Stimulated activated CD4-positive, alpha-beta T cell treated with anti-CD3 and anti-CD28 coated beads, Interleukin-2, amount 100 ng/mL, for 48 hours (primary cell): Measurements from ENCODE around the gene RWDD4.
"Not testable (repeated sequence)": the region's sequence is repeated elsewhere in the genome, so short reads cannot be mapped to it uniquely, and the experiment has no call there.

Source experiments
- DNase-seq, 2 donors: peaks; one replicate each; pipeline ENCODE4 v3.0.0-alpha.2; 2020

Gene RWDD4

DNA sequence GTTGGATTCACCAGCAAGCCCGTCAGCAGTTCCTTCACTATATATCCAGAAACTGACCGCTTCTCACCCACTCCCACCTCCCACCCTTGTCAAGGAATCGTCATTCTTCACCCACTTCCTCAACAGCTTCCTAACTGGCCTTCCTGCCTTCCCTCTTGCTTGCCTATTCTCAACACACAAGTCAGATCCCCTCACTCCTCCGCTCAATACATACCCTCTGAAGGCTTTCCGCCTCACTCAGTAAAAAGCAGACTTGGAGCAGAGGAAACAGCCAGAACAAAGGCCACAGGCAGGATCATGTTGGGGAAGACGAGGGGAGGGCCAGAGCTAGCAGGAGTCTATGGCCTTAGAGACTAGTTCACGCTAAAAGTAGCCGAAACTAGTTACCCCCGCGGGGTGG lies 23.7 kb downstream of the RWDD4 start:
- DNase-seq = no peak

DNA sequence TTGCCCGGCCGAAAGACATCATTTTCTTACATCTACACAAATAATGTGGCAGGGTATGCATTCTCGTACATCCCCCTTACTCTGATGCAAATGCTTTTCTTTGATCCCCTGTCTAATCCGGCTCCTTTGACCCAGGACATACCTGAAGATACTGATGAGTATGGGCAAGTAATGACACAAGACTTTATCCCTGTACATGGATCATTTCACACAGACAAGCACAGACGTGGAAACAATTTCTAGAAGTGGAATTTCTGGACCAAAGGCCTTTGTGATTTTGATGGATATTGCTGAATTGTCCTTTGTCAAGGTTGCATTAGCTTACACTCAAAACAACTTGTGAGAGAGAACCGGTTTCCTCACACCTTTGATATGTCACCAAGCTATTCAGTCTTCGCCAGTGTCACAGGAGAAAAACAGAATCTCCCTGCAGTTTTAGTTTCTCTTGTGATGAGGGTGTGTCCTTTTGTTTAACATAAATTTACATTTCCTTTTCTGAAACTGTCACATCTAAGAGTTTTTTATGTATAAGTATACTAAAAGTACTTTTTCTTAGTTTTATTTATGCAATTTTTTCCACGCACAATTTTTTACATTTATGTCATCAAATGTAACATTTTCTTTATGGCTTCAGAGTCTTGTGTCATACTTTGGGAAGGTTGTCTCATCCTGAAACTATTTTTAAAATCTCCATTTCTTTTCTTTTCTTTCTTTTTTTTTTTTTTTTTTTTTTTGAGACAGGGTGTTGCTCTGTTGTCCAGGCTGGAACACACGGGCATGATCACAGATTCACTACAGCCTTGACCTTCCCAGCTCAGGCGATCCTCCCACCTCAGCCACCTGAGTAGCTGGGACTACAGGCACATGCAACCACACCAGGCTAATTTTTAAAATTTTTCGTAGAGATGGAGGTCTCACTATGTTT lies 25.2 kb downstream of the RWDD4 start:
- no peak for DNase-seq

DNA sequence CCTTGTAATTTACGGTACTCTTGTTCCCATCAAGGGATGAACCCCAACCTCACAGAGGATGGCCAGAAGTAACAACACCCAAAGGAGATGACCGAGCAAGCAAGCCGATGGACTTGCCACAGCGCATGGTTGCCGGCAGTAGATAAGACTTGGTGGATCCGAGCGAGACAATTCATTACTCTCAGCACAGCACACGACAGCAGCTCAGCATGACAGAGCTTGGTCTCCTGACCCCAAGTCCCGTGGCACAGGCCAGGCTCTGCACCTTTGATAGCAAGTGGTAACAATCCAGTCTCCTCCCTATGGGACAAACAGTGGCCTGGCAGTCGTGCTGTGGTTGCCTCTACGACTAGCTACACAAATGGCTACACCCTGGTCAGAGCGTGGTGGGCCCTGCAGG lies 26.3 kb downstream of the RWDD4 start:
- no peak for DNase-seq

DNA sequence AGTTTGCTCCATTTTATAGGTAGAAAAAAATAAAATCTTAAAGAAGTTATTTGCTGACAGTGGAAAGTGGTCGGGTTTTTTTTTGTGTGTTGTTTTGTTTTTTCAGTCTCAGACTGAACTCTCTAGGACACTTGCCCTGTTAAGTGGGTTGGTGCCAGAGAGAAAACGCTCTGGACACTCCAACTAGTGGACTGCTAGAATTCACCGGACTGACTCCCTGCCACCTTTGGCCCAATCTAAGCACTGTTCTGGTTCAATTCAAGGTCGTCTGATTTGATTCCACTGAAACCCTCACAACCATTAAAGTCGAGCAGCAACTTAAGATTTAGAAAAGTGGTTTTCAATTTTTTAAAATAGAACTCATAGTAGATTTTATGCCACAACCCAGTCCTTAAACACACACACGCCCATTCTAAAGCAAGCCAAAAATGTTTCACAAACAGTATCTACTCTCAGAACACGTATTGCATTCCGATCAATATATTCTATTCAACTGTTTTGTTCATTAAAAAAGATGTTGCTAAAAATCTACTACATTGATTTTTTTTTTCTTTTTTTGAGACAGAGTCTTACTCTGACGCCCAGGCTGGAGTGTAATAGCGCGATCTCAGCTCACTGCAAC lies 27.3 kb downstream of the RWDD4 start:
- no peak for DNase-seq

DNA sequence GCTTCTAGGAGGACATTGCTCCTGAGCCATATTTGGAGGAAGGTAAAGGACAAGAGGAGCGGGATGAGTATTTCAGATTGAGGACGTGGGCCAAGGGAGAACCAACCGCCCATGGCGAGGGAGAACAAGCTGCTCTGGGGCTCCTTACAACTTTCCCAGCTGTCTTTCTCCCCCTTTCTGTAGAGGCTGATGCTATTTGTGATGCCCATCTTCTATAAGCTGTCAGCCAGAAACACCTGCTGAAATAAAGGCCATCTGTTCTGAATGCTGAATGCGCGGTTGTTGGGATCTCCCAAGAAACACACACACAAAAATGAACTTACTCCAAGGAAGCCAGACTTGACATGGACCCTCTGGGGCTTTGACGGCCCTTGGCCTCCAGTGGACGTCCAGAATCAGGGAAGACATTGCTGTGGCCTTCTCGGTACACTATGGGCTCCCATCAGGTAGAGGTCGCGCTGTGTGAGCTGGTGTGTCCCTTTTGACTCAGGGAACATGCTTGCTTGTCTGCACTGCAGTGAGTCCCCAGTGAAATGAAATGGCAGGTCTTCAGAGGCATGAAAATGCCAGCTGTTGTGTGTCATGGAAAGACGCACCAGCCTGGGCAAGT lies 30.9 kb downstream of the RWDD4 start:
- no peak for DNase-seq

DNA sequence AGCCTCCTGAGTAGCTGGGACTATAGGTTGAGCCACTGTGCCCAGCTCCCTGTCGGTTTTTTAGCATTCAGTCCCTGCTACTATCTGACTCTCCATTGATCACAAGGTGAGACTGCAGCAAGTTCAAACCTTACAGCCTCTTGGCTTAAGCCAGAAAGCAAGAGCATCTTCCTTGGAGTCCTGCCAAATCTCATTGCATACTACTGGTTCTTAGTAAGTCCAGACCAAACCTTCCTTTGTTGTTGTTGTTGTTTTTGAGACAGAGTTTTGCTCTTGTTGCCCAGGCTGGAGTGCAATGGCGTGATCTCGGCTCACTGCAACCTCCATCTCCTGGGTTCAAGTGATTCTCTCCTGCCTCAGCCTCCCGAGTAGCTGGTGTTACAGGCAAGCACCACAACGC lies 31.7 kb downstream of the RWDD4 start:
- not testable (repeated sequence) for DNase-seq

DNA sequence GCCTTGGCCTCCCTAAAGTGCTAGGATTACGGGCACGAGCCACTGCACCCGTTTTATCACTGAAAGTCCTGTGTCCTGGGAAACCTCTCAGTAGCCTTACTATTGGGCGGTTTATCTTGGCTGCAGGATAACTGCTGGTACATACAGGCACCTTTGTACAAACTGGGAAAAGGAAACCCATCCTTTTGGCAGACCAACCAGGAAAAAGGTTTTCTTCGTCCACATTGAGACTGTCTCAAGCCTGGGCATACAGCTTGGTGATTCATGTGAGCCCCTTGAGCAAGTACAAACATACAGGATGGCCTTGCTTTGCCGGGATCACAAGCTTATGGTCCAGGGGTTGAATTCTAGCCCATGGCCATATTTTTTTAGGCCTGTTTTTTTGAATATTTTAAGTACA lies 32.8 kb downstream of the RWDD4 start:
- no peak for DNase-seq

DNA sequence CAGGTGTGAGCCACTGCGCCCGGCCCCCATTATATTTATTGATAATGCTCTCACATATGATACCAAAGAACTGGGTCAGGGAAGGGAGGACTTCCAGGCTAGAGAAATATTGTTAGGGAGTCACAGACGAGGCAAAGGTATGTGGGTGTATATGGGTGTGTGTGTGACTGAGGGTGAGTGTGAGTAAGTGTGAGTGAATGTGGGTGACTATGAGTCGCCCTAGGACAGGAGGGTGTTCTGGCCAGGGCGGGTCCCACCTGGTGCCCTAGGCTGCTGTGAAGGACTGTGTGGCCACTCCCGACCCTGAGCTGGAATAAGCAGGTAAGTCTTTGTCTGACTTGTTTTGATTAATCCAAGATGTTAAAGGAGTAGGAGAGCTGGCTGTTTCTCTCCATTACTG lies 34.4 kb downstream of the RWDD4 start:
- DNase-seq = no peak

DNA sequence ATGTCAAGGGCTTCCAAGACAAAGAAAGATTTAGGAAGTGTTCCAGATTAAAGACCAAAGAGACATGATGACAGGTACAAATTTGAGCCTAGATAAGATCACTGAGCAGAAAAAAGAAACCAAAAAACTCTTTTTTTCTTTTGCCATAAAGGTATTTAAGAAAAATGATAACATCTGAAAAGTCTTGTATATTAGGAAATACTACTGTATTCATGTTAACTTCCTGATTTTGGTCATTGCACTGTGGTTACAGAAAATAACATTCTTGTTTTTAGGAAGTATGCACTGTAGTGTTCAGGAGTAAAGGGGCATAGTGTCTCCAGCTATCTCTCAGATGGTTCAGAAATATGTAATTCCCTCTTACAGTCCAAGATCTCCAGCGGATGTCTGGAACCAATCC lies 37.1 kb downstream of the RWDD4 start:
- no peak for DNase-seq

DNA sequence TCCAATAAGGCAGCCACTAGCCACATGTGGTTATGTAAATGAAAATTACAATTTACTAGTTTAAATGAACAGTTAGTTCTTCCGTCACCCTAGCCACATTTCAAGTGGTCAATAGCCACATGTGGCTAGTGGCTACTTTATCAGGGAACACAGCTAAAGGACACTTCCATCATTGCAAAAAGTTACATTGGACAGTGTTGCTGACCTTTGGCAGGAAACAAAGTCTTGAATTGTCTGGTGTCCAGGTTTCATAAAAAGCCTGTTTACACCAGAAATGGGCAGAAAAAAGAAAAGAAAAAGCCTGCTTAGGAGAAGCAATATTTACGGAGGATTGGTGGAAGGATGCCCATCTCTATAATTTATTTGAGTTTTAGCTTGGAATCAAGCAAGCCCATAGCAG lies 38.6 kb downstream of the RWDD4 start:
- no peak for DNase-seq

DNA sequence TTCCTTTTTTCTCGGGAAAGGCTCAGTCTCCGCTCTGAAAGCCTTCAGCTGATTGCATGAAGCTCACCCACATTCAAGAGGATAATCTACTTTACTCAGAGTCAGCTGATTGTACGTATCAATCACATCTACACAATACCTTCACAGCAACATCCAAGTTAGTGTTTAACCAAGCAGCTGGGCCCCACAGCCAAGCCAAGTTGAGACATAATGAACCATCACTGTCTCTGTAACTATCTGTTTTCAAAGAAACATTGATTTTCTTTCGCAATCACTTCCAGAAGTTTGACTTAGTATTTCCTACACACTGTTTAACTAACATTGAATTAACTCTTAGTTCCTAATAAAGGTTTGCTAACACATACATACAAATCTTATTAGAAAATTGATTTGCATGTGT lies 40.3 kb downstream of the RWDD4 start:
- DNase-seq = no peak

DNA sequence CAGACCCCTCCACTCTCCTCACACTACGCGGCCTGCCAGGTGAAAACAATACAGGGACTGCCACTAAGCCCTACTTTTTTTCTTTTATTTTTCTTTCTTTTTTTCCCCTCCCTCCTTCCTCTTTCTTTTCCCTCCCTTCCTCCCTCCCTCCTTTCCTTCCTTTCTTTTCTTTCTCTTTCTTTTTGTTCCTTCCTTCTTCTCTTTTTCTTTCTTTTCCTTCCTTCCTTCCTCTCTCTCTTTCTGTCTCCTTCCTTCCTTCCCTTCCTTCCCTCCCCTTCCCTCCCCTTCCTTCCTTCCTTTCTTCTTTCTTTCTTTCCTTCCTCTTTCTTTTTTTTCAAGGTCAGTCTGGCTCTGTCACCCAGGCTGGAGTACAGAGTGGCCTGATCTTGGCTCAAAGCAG lies 41.9 kb downstream of the RWDD4 start:
- DNase-seq = no peak

DNA sequence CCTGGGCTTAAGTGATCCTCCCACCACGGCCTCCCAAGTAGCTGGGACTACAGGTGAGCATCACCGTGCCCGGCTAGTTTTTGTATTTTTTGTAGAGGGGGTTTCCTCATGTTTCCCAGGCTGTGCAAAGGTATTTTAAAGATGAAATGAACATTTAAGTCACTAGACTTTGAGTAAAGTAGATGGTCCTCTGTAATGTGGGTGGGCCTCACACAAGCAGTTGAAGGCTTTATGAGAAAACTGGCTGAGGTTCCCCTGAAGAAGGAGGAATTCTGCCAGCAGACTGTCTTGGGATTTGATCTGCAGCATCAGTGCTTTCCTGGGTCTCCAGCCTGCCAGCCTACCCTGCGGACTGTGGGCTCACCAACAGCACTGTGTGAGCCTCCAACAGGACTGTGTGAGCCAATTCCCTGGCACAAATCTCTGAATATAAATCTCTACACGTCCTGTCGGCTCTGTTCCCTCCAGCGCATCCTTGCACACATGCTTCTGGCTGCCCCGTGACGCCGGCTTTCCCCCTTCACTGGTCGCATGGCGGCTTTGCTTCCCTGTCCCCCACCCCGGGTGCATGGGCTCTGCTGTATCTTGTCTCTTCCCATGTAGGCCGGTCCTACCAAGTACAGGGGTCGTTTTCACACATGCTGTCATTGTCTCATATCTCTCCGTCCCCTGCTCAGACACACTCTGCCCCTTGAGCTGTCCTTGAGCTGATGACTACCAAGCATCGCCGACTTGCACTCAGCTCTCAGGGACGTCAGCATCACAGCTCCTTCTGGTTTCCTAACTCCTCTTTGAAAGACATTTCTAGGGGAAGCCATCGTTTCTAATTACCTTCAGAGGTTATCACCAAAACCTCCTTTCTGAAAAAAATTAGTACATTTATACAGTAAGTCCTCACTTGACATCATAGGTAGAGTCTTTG lies 46.4 kb downstream of the RWDD4 start:
- DNase-seq = no peak

DNA sequence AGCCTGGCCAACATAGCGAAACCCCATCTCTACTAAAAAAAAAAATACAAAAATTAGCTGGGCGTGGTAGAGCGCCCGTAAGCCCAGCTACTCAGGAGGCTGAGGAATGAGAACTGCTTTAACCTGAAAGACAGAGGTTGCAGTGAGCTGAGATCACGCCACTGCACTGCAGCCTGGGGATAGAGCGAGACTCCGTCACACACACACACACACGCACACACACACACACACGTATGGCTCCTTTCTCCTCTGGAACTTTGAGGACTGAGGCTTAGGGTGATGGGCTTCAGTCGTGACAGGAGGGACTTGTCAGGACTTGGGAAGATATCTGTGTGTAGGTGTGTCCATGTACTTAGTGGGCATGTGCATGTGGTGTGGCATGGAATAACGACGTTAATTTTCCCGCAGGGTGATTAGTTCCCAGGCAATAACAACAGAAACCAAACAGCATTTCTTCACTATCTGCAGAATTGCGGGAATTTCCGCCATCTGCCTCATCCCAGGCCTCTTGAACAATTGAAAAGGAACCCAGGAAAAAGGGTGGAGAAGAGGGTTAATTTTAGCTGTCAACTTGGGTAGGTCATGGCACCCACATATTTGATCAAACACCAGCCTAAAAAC lies 47.7 kb downstream of the RWDD4 start:
- DNase-seq = no peak

DNA sequence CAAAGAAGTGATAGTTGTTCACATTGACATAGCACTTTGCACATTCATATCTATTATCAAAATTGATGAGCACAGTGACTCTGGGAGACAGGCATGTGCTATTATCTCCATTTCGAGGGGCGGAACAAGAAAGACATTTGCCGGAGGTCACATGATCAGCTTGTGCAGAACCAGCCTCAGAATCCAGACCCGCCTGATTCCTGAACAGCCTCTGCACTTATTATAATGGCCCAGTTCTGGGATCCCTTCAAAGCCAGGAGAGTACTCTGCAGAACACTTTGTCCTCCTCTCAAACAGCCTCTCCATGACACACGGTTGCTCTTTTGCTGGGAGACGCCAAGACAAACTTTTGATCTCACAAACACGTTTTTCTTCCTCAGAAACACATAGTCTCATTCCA lies 48.4 kb downstream of the RWDD4 start:
- DNase-seq = no peak

DNA sequence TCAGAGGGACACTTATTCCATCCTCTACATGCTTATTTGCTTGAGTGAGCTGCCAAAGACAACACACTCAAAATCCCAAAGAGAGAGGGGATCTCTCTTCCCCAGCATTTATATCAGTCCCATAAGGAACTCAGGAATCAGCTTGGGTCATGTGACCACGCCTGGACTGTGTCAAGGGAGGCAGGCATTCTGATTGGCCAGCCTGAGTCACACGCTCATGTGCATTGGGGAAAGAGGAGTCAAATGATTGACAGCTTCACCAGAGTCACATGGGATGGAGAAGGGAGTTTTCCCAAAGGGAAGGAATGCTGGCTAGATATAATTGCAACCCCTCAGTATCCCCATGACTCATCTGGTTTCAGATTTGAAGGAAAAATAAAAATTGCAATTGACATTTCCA lies 49.0 kb downstream of the RWDD4 start:
- DNase-seq = no peak

DNA sequence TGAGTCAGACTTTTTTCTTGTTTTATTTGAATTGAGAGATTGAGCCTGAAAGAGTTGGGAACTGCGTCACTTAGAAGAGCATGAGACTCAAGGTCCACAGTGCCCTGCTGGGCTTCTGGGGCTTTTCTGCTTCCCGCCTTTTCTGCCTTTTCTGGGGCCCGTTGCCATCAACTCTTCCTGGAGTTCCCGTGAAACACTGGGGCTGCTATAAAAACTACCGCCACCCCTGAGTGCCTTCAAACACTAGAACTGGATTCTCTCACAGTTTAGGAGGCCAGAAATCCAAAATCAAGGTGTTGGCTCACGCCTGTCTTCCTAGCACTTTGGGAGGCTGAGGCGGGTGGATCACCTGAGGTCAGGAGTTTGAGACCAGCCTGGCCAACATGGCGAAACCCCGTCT lies 49.8 kb downstream of the RWDD4 start:
- no peak for DNase-seq

DNA sequence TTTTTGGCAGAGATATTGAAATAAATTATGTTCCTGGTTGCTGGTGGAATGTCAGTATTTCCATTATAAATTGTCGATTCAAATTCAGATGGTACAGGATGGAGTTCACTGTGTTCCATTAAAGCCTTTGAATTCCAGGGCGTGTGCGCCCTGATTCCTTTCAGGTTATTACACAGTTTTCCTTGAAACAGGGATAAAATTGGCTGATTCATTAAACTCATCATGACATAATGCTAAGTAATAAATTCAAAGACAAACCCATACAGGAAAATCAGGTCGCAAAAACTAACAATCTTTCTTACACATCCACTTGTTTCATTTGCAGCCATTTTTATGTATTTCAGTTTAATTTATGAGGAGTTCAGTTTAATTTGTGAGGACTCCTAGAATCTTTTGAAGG lies 51.1 kb downstream of the RWDD4 start:
- no peak for DNase-seq

DNA sequence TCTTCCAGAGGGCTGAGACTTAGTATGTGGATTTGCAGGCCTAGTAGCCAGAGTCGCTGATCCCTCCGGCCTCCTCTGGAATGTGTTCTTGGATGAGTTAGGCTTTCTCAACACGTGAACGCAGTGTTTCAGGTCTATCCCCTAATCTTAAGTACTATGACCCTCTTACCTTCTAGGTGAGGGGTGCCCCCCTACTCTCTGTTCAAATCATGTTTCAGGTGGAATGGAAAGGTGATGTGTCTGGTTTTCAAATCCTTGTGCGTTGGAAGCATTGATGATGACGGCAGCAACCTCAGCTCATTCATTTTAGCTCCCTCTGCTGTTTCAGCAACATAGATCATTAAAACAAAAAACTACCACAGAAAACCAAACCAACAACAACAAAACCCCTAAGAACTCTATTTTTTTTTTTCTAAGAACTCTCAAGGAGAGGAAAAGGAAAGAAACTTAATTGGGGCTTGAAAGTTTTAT lies 56.4 kb downstream of the RWDD4 start:
- DNase-seq = no peak

DNA sequence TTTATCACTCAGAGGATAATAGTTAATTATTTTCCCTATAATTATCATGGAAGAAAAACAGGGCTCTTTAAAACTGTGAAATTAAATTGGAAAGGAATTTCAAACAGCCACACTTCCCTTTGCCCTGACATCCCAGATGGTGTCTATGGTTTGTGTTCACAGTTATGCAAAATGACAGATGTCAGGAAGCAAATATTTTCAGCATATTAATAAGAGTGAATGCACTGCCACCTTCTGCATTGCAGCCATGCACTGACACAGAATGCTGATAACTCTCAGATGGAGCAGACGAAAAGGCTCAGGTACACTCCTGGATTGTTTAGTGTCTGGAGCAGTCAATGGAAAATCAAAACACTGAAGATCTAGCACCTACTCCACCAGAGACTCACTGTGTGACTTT lies 57.6 kb downstream of the RWDD4 start:
- DNase-seq = no peak

DNA sequence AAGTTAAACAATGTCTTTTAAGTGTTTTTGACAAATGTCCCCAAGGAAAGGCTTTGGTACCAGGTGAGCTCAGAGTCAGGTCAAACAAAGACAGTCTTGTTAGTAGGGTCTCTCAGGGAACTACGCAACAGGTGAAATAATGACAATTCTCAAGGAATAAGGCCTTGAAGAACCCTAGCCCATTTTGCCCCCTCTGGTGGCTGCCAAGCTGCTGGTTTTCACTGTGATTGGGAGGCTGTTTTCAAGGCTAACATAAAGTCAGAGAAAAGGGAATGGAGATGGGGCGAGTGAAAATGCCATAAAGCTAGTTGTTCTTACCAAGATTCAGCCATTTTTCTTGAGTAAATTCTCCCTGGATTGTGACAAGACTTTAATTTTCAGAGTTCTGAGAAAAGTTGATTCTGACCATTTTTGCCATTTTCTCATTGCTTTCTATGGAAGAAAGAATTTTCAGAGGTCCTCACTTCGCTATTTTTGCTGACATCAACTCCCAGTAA lies 58.7 kb downstream of the RWDD4 start:
- no peak for DNase-seq

DNA sequence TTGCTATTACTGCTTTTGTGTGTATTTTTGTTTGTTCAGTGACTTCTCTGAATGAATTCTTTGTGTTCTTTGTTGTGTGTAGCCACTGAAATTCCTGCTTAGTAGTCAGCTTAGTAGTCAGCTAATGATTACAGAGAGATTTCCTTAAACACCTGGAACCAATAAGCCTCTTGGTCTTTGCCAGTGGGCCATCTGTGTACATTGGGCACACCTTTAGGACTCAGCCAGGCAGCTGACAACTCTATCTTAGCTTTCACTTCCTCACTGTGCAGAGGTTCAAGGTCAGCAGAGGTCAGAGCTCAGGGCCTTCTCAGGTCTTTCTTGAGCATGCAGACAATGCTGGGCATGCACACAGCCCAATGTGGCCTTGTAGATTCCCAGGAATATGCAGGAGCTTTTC lies 59.3 kb downstream of the RWDD4 start:
- DNase-seq = no peak
